HEK293 (cell line): ENCODE data around the gene CCDC183.
A peak's percentile ranks its signal among the peaks of the same experiment; 100 is the strongest.

Experiments used
- CTCF ChIA-PET: fragments of 350-600 bp; formaldehyde crosslinking; extraction: SDS; loops from one replicate; lab custom pipeline; 2021; ENCODE audit warnings: antibody characterized with exemption; lab: Yijun Ruan, JAX
- POLR2A ChIA-PET: fragments of 300-600 bp; formaldehyde crosslinking; extraction: SDS; loops from one replicate; lab custom pipeline; 2020; ENCODE audit warnings: antibody characterized with exemption, inconsistent platforms; lab: Yijun Ruan, JAX
- H3K27ac ChIP-seq: fragments of 200-500 bp; sonication (Bioruptor generic); 2 replicates; pipeline ENCODE4 v1.5.1; 2014; ENCODE audit warnings: low read depth, low read length, control low read depth, inconsistent platforms; ENCODE audit errors: extremely low read depth
- H3K36me3 ChIP-seq, 2 experiments: fragments of 200-500 bp in 1 of 2; sonication (Bioruptor generic) in 1 of 2; 1 replicate in 1 of 2; 2 replicates in 1 of 2; pipeline ENCODE4 v1.5.1; 2014 to 2017; ENCODE audit warnings: inconsistent platforms in 2 of 2, low read length in 2 of 2; ENCODE audit not compliant: control insufficient read depth in 2 of 2, insufficient read depth in 1 of 2
- H3K4me1 ChIP-seq: fragments of 200-500 bp; sonication (Bioruptor generic); 2 replicates; pipeline ENCODE4 v1.5.1; 2014; ENCODE audit warnings: mild to moderate bottlenecking, low read length, inconsistent platforms; ENCODE audit not compliant: control insufficient read depth, insufficient read depth
- H3K4me3 ChIP-seq: 2 replicates; pipeline ENCODE4 v1.5.1; 2011; ENCODE audit warnings: low read depth, mild to moderate bottlenecking, control low read depth, low read length, moderate library complexity
- H3K9me3 ChIP-seq: fragments of 200-500 bp; sonication (Bioruptor generic); 2 replicates; pipeline ENCODE4 v1.5.1; 2014; ENCODE audit warnings: low read depth, low read length, inconsistent platforms; ENCODE audit not compliant: control insufficient read depth, insufficient read depth
- BCL11B ChIP-seq: fragments of 450-650 bp; formaldehyde crosslinking; IDR thresholded peaks from 2 replicates; pipeline ENCODE4 v1.5.1; 2016; ENCODE audit warnings: low read depth, missing biosample characterization, missing genetic modification characterization
- HIC1 ChIP-seq: fragments of 450-650 bp; formaldehyde crosslinking; IDR thresholded peaks from 2 replicates; pipeline ENCODE4 v1.5.1; 2016; ENCODE audit warnings: missing biosample characterization, missing genetic modification characterization
- HOXD13 ChIP-seq: sonication (generic); formaldehyde crosslinking; IDR thresholded peaks from 2 replicates; pipeline ENCODE4 v1.8.0; 2022; ENCODE audit warnings: missing genetic modification reagents, borderline replicate concordance
- OSR2 ChIP-seq: fragments of 450-650 bp; formaldehyde crosslinking; IDR thresholded peaks from 2 replicates; pipeline ENCODE4 v1.5.1; 2016; ENCODE audit warnings: missing biosample characterization, missing genetic modification characterization
- SETDB1 ChIP-seq: IDR thresholded peaks from one replicate; pipeline ENCODE4 v1.6.1; 2017; ENCODE audit warnings: mild to moderate bottlenecking, low read length, moderate library complexity, mixed read lengths; ENCODE audit not compliant: insufficient read length
- ZBTB7A ChIP-seq: fragments of 450-650 bp; formaldehyde crosslinking; IDR thresholded peaks from 2 replicates; pipeline ENCODE4 v1.5.1; 2016; ENCODE audit warnings: low read depth, missing biosample characterization, missing genetic modification characterization
- ZBTB8A ChIP-seq: fragments of 450-650 bp; formaldehyde crosslinking; IDR thresholded peaks from 2 replicates; pipeline ENCODE4 v1.5.1; 2016; ENCODE audit warnings: missing biosample characterization, missing genetic modification characterization
- ZEB2 ChIP-seq: fragments of 450-650 bp; formaldehyde crosslinking; IDR thresholded peaks from 2 replicates; pipeline ENCODE4 v1.5.1; 2016; ENCODE audit warnings: missing biosample characterization, missing genetic modification characterization
- ZNF112 ChIP-seq: fragments of 450-650 bp; formaldehyde crosslinking; IDR thresholded peaks from 2 replicates; pipeline ENCODE4 v1.5.0; 2017; ENCODE audit warnings: missing biosample characterization, missing genetic modification characterization
- ZNF157 ChIP-seq: fragments of 450-650 bp; formaldehyde crosslinking; IDR thresholded peaks from 2 replicates; pipeline ENCODE4 v1.5.1; 2016; ENCODE audit warnings: missing biosample characterization, missing genetic modification characterization
- ZNF211 ChIP-seq: fragments of 450-650 bp; formaldehyde crosslinking; IDR thresholded peaks from 2 replicates; pipeline ENCODE4 v1.5.1; 2016; ENCODE audit warnings: low read depth, missing biosample characterization, missing genetic modification characterization
- ZNF248 ChIP-seq: fragments of 450-650 bp; formaldehyde crosslinking; IDR thresholded peaks from 2 replicates; pipeline ENCODE4 v1.5.1; 2017; ENCODE audit warnings: missing biosample characterization, missing genetic modification characterization
- ZNF280C ChIP-seq: fragments of 450-650 bp; formaldehyde crosslinking; IDR thresholded peaks from 2 replicates; pipeline ENCODE4 v1.5.1; 2016; ENCODE audit warnings: missing biosample characterization, missing genetic modification characterization
- ZNF423 ChIP-seq: fragments of 450-650 bp; formaldehyde crosslinking; IDR thresholded peaks from 2 replicates; pipeline ENCODE4 v1.5.1; 2016; ENCODE audit warnings: missing biosample characterization, missing genetic modification characterization
- ZNF530 ChIP-seq: fragments of 450-650 bp; formaldehyde crosslinking; IDR thresholded peaks from 2 replicates; pipeline ENCODE4 v1.5.1; 2016; ENCODE audit warnings: low read depth, missing biosample characterization, missing genetic modification characterization
- ZNF561 ChIP-seq: fragments of 450-650 bp; IDR thresholded peaks from 2 replicates; pipeline ENCODE4 v1.5.1; 2018; ENCODE audit warnings: missing biosample characterization, missing genetic modification characterization, borderline replicate concordance
- ZNF596 ChIP-seq: fragments of 450-650 bp; IDR thresholded peaks from 2 replicates; pipeline ENCODE4 v1.5.0; 2018; ENCODE audit warnings: missing biosample characterization, mild to moderate bottlenecking, missing genetic modification characterization, moderate library complexity
- ZNF600 ChIP-seq: fragments of 450-650 bp; formaldehyde crosslinking; IDR thresholded peaks from 2 replicates; pipeline ENCODE4 v1.5.1; 2016; ENCODE audit warnings: missing biosample characterization, missing genetic modification characterization
- ZNF701 ChIP-seq: fragments of 450-650 bp; formaldehyde crosslinking; IDR thresholded peaks from 2 replicates; pipeline ENCODE4 v1.5.1; 2016; ENCODE audit warnings: missing biosample characterization, missing genetic modification characterization
- TF ChIP-seq, protein P1 (sequence below): fragments of 450-650 bp; formaldehyde crosslinking; IDR thresholded peaks from 2 replicates; pipeline ENCODE4 v1.5.1; 2016; ENCODE audit warnings: missing biosample characterization, missing genetic modification characterization
- TF ChIP-seq, protein P2 (sequence below): fragments of 450-650 bp; formaldehyde crosslinking; IDR thresholded peaks from 2 replicates; pipeline ENCODE4 v1.5.1; 2016; ENCODE audit warnings: missing biosample characterization, missing genetic modification characterization

Gene CCDC183

DNA sequence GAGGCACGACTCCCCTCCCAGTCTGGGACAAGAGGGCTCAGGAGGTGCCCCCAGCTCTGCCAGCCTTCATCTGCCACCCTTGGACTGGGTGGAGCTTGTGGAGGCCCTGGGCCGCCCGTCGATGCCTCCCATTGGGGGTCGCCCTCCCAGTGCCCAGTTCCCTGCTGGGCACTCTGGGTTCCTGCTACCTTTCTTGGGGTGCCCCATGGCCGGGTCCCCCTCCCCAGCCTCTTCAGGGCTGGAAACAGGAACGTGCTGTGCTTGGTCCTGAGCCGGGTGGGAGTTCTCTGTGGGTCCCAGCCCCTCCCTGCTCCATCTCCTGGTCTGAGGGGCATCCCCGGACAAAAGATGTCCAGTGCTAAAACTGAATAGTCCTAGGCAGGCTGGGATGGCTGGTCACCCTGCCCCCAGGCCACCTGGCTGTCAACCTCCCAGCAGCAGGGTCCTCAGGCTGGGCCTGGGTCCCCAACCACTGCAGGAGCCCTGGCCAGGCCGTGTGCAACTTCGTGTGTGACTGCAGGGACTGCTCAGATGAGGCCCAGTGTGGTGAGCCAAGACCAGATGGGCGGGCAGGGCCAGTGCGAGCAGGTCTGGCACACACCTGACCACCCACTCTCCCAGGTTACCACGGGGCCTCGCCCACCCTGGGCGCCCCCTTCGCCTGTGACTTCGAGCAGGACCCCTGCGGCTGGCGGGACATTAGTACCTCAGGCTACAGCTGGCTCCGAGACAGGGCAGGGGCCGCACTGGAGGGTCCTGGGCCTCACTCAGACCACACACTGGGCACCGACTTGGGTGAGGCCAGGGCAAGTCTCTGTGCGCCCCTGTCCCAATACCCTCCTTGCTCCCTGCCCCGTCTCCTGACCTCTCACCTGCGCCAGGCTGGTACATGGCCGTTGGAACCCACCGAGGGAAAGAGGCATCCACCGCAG, 56.8 kb downstream of the CCDC183 start:
- Histone ChIP-seq H3K4me3 (no peak overlapping the region), H3K4me1 (0 out of 2 replicates have a peak, but pooled peaks cover 4% of the 10 kb centered on the region), H3K36me3 (peaks cover 0 to 29% of the 10 kb centered on the region in 2 experiments; a peak in 1 of 3 replicates), H3K9me3 (no peaks in the 10 kb centered on the region), H3K27ac (no peak overlapping the region)
- CTCF ChIA-PET = interaction anchor here (0.6 to 1.0 kb wide), 3 partner anchors 11 to 66 kb away, joined by 3 read pairs; partner anchors contain the start of gene AJM1
- POLR2A ChIA-PET = interaction anchor here (1.9 kb wide), 1 partner anchor 8 kb away, joined by 9 read pairs; no protein-coding TSS in a partner anchor
- no peak for TF ChIP-seq ZNF561
- TF ChIP-seq OSR2 (tag by site-specific recombination) = no peak
- TF ChIP-seq HIC1 (tag by site-specific recombination) = peak; percentile 67
- TF ChIP-seq ZBTB8A (tag by site-specific recombination) = peak; percentile 29; the same call in 1 of the 2 replicates
- no peak for TF ChIP-seq ZNF701 (tag by site-specific recombination)
- 0 out of 2 replicates have a peak, but pooled peaks have one; percentile 26 for TF ChIP-seq ZBTB7A
- TF ChIP-seq ZNF600 (tag by site-specific recombination) = peak; percentile 53
- TF ChIP-seq BCL11B (tag by site-specific recombination) = peak; percentile 63
- no peak for TF ChIP-seq HOXD13 (CRISPR knock-in tag)
- no peak for TF ChIP-seq ZNF248 (tag by site-specific recombination)
- no peak for TF ChIP-seq ZNF280C (tag by site-specific recombination)
- TF ChIP-seq ZEB2 = no peak
- no peak for TF ChIP-seq SETDB1

- no peak overlapping the region for H3K4me3 ChIP-seq
- H3K36me3 ChIP-seq = peaks cover 0 to 34% of the 10 kb centered on the region in 2 experiments; a peak in 1 of 3 replicates
- no peak for TF ChIP-seq ZEB2
- no peak for TF ChIP-seq ZNF596 (tag by site-specific recombination)
- TF ChIP-seq ZNF157 (tag by site-specific recombination) = no peak
- no peak for TF ChIP-seq ZNF423 (tag by site-specific recombination)
- TF ChIP-seq, protein P1, sequence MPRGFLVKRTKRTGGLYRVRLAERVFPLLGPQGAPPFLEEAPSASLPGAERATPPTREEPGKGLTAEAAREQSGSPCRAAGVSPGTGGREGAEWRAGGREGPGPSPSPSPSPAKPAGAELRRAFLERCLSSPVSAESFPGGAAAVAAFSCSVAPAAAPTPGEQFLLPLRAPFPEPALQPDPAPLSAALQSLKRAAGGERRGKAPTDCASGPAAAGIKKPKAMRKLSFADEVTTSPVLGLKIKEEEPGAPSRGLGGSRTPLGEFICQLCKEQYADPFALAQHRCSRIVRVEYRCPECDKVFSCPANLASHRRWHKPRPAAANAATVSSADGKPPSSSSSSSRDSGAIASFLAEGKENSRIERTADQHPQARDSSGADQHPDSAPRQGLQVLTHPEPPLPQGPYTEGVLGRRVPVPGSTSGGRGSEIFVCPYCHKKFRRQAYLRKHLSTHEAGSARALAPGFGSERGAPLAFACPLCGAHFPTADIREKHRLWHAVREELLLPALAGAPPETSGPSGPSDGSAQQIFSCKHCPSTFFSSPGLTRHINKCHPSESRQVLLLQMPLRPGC = no peak
- TF ChIP-seq ZNF211 (tag by site-specific recombination) = no peak
- no peak for TF ChIP-seq ZNF530
- TF ChIP-seq, protein P2, sequence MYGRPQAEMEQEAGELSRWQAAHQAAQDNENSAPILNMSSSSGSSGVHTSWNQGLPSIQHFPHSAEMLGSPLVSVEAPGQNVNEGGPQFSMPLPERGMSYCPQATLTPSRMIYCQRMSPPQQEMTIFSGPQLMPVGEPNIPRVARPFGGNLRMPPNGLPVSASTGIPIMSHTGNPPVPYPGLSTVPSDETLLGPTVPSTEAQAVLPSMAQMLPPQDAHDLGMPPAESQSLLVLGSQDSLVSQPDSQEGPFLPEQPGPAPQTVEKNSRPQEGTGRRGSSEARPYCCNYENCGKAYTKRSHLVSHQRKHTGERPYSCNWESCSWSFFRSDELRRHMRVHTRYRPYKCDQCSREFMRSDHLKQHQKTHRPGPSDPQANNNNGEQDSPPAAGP (tag by site-specific recombination) = no peak
- no peak for TF ChIP-seq ZNF112 (tag by site-specific recombination)
- no peak overlapping the region for H3K27ac ChIP-seq
- CTCF ChIA-PET = interaction anchor here (1.0 kb wide), 1 partner anchor 11 kb away, joined by 3 read pairs; the partner anchor contains the start of gene AJM1
- H3K9me3 ChIP-seq = no peaks in the 10 kb centered on the region
- H3K4me1 ChIP-seq = 0 out of 2 replicates have a peak, but pooled peaks cover 4% of the 10 kb centered on the region
- POLR2A ChIA-PET = no interaction called here
Observed at GRCh38 chr9:136853596-136854112, 57.5 kb downstream of the CCDC183 start.
